OCI-LY3 (cell line): ENCODE data around the gene CSNK2A2.

Experiments used
- H2AFZ ChIP-seq: fragments of 200-600, 300-600 bp; shearing (Covaris generic); 2 replicates; pipeline ENCODE4 v1.6.0; 2014; ENCODE audit warnings: antibody characterized with exemption, low read depth, low read length
- H3K27ac ChIP-seq: fragments of 200-600, 300-600 bp; sonication (generic); 2 replicates; pipeline ENCODE4 v1.5.1; 2014; ENCODE audit warnings: mild to moderate bottlenecking, low read length, moderate library complexity, mixed read lengths
- H3K27me3 ChIP-seq: fragments of 200-600, 300-600 bp; sonication (generic); 2 replicates; pipeline ENCODE4 v1.6.1; 2014; ENCODE audit warnings: low read depth, low read length, mixed read lengths
- H3K36me3 ChIP-seq: fragments of 200-600, 300-600 bp; sonication (generic); replicated peaks from 2 replicates; pipeline ENCODE3; 2014; ENCODE audit warnings: low read depth, low read length, mixed read lengths
- H3K4me1 ChIP-seq: fragments of 300-600, 200-600 bp; sonication (generic); 2 replicates; pipeline ENCODE4 v1.6.1; 2014; ENCODE audit warnings: low read length, mixed read lengths
- H3K4me2 ChIP-seq: fragments of 200-600, 300-600 bp; sonication (generic); 2 replicates; pipeline ENCODE4 v1.6.1; 2014; ENCODE audit warnings: low read length, mixed read lengths
- H3K4me3 ChIP-seq: fragments of 300-600, 200-600 bp; sonication (generic); 2 replicates; pipeline ENCODE4 v1.5.1; 2014; ENCODE audit warnings: antibody characterized with exemption, mild to moderate bottlenecking, low read length, moderate library complexity
- H3K79me2 ChIP-seq: fragments of 300-600, 200-600 bp; shearing (Covaris generic); 2 replicates; pipeline ENCODE4 v1.6.1; 2014; ENCODE audit warnings: mild to moderate bottlenecking, low read length, mixed read lengths
- H3K9ac ChIP-seq: fragments of 300-600, 200-600 bp; shearing (Covaris generic); 2 replicates; pipeline ENCODE4 v1.6.0; 2014; ENCODE audit warnings: mild to moderate bottlenecking, low read length, moderate library complexity
- H3K9me3 ChIP-seq: fragments of 200-600, 300-600 bp; shearing (Covaris generic); 2 replicates; pipeline ENCODE4 v1.6.1; 2014; ENCODE audit warnings: low read length, mixed read lengths; ENCODE audit not compliant: insufficient read depth
- H4K20me1 ChIP-seq: fragments of 200-600, 300-600 bp; sonication (generic); 2 replicates; pipeline ENCODE4 v1.6.1; 2016; ENCODE audit warnings: low read length, mixed read lengths; ENCODE audit not compliant: insufficient read depth
- EZH2phosphoT487 ChIP-seq: fragments of 200-600 bp; shearing (Covaris generic); IDR thresholded peaks from 2 replicates; pipeline ENCODE4 v1.6.1; 2018; ENCODE audit warnings: antibody characterized with exemption, mixed run types, low read depth
- TF ChIP-seq, protein P1 (sequence below): fragments of 200-600, 300-600 bp; sonication (generic); IDR thresholded peaks from 2 replicates; pipeline ENCODE4 v1.5.1; 2014; ENCODE audit warnings: antibody characterized with exemption, low read length, low read depth

Gene CSNK2A2

DNA sequence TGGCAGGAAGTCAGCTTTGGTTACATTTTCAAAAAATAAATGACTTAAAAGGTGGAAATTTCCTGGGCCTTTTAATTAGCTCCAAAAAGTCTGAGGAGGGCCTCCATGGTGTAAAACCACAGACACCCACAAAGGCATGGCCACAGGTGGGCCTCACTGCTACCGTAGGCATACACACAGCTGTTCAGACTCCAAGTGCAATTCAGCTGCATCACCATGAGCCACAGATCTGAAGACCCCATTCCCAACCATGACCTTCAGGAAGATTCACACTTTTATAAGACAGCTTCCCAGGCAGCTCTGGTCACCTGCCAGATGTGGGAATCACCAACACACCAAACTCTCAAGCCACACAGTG is 20.6 kb downstream of the CSNK2A2 start:
- Histone ChIP-seq H4K20me1 (peaks cover 29% of the 10 kb centered on the region), H3K79me2 (peaks cover 64% of the 10 kb centered on the region), H3K27ac (no peak overlapping the region), H3K4me1 (no peaks in the 10 kb centered on the region), H3K36me3 (peaks cover 78% of the 10 kb centered on the region), H3K9me3 (no peaks in the 10 kb centered on the region), H2AFZ (no peak overlapping the region), H3K4me3 (no peak overlapping the region), H3K9ac (no peak overlapping the region), H3K27me3 (no peaks in the 10 kb centered on the region), H3K4me2 (no peak overlapping the region)
- no peak for TF ChIP-seq EZH2phosphoT487
- TF ChIP-seq, protein P1, sequence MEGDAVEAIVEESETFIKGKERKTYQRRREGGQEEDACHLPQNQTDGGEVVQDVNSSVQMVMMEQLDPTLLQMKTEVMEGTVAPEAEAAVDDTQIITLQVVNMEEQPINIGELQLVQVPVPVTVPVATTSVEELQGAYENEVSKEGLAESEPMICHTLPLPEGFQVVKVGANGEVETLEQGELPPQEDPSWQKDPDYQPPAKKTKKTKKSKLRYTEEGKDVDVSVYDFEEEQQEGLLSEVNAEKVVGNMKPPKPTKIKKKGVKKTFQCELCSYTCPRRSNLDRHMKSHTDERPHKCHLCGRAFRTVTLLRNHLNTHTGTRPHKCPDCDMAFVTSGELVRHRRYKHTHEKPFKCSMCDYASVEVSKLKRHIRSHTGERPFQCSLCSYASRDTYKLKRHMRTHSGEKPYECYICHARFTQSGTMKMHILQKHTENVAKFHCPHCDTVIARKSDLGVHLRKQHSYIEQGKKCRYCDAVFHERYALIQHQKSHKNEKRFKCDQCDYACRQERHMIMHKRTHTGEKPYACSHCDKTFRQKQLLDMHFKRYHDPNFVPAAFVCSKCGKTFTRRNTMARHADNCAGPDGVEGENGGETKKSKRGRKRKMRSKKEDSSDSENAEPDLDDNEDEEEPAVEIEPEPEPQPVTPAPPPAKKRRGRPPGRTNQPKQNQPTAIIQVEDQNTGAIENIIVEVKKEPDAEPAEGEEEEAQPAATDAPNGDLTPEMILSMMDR, result no peak

DNA sequence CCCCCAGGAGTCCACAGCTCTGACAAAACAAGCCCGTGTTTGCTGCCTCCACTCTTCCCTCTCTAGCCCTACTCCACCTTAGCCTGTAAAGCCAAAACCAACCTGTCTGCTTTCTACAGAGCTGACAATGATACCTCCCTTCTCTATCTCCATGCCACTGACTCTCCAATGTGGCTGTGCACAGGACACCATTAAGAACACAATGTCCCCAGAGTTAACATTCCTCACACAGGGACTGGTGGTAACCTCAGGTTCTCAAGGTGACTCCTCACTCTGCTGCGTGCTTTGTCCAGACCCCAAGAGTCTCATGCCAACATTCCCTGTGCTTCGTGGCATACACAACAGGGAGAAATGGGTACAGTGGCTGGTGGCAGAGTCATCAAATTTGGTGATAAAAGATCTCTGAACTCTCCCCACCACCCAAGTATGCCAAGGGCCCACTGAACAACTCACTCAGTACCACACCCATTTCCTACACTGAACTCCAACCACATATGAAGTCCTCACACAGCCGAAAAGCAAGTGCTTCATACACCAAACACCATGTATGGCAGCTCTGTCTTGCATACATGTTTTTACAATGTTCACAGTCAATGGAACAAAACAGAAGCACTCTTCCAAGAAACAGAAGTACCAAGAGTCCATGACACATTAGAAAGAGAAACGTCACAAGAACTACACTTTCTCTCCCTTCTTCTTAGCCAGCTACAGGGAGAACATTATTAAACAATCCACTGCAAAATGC is 21.1 kb downstream of the CSNK2A2 start:
- TF ChIP-seq, protein P1, result no peak
- no peak for TF ChIP-seq EZH2phosphoT487
- Histone ChIP-seq H2AFZ (no peak overlapping the region), H4K20me1 (peaks cover 29% of the 10 kb centered on the region), H3K27me3 (no peaks in the 10 kb centered on the region), H3K79me2 (peaks cover 61% of the 10 kb centered on the region), H3K4me2 (no peak overlapping the region), H3K27ac (no peak overlapping the region), H3K9me3 (no peaks in the 10 kb centered on the region), H3K4me1 (no peaks in the 10 kb centered on the region), H3K36me3 (peaks cover 80% of the 10 kb centered on the region), H3K9ac (no peak overlapping the region), H3K4me3 (no peak overlapping the region)

DNA sequence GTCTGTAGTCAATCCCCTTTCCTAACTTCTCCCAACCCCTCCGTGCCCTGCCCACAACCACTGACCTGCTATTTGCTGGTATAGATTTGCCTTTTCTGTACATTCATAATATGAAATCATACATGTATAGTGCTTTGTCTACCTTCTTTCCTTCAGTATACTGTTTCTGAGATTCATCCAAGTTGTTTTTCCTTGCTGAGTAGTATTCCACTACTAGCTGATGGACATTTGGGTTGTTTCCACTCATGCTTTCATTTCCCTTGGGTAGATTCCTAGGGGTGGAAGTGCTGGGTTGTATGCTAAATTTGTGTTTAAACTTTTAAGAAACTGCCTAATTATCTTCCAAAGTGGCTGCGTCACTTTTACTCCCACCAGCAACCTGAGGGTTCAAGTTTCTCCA is 27.7 kb downstream of the CSNK2A2 start:
- H3K36me3 ChIP-seq, result peaks cover 75% of the 10 kb centered on the region
- no peak overlapping the region for H3K4me2 ChIP-seq

DNA sequence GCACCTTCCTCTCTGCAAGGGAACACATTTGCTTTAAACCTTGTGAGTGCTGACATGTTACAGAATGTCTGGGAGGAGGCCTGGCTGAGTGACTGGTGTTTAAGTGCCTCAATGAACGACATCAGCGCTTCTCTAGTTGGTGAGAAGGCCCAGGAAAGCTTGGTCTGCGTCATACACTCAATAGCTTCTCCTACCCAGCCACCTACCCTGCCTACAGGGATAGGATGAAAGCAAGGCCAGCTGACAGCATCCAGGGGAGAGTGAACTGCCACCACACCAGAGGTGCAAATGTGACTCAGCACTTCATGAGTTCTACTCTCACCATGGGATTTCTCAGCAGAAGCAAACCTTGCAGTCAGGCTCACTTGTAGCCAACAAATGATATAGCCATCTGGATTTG is 37.1 kb downstream of the CSNK2A2 start:
- Histone ChIP-seq H3K27me3 (no peaks in the 10 kb centered on the region), H3K27ac (no peak overlapping the region), H3K9me3 (no peaks in the 10 kb centered on the region), H3K4me3 (no peak overlapping the region), H2AFZ (no peak overlapping the region), H3K36me3 (peaks cover 64% of the 10 kb centered on the region), H3K9ac (no peak overlapping the region), H3K4me2 (no peak overlapping the region), H4K20me1 (0 out of 2 replicates have a peak, but pooled peaks cover 2% of the 10 kb centered on the region), H3K4me1 (no peaks in the 10 kb centered on the region), H3K79me2 (no peaks in the 10 kb centered on the region)
- TF ChIP-seq EZH2phosphoT487, result no peak
- TF ChIP-seq, protein P1, result no peak

More for the DNA sequence above, 27.7 kb downstream of the CSNK2A2 start:
- Histone ChIP-seq H3K4me3 (no peak overlapping the region), H3K9me3 (no peaks in the 10 kb centered on the region), H3K27ac (no peak overlapping the region), H2AFZ (no peak overlapping the region), H3K9ac (no peak overlapping the region), H4K20me1 (peaks cover 3% of the 10 kb centered on the region; the same call in 1 of the 2 replicates), H3K27me3 (no peaks in the 10 kb centered on the region), H3K79me2 (peaks cover 10% of the 10 kb centered on the region), H3K4me1 (no peaks in the 10 kb centered on the region)
- no peak for TF ChIP-seq EZH2phosphoT487
- TF ChIP-seq, protein P1, result no peak
